BLaER1 (cell line): ENCODE results near the gene HS2ST1.
"Not testable (repeated sequence)": the region's sequence is repeated elsewhere in the genome, so short reads cannot be mapped to it uniquely, and the experiment has no call there.

Experiments used
- H3K27ac ChIP-seq: shearing (Covaris generic); formaldehyde crosslinking; 2 replicates; pipeline ENCODE4 v1.8.1; 2022
- H3K27me3 ChIP-seq: shearing (Covaris generic); formaldehyde crosslinking; 2 replicates; pipeline ENCODE4 v1.8.1; 2022
- H3K36me3 ChIP-seq: shearing (Covaris generic); formaldehyde crosslinking; 2 replicates; pipeline ENCODE4 v1.8.1; 2022
- H3K4me1 ChIP-seq: shearing (Covaris generic); formaldehyde crosslinking; 2 replicates; pipeline ENCODE4 v1.8.1; 2022
- H3K4me2 ChIP-seq: shearing (Covaris generic); formaldehyde crosslinking; 2 replicates; pipeline ENCODE4 v1.8.1; 2022
- H3K4me3 ChIP-seq: shearing (Covaris generic); formaldehyde crosslinking; 2 replicates; pipeline ENCODE4 v1.8.1; 2022
- H3K9ac ChIP-seq: shearing (Covaris generic); formaldehyde crosslinking; 2 replicates; pipeline ENCODE4 v1.8.1; 2022
- H3K9me3 ChIP-seq: shearing (Covaris generic); formaldehyde crosslinking; 2 replicates; pipeline ENCODE4 v1.8.1; 2022
- H4K20me1 ChIP-seq: shearing (Covaris generic); formaldehyde crosslinking; 2 replicates; pipeline ENCODE4 v1.8.1; 2022
- Cebpa-rat ChIP-seq: shearing (Covaris generic); IDR thresholded peaks from 2 replicates; pipeline ENCODE4 v1.8.1; 2022

The HS2ST1 gene

DNA sequence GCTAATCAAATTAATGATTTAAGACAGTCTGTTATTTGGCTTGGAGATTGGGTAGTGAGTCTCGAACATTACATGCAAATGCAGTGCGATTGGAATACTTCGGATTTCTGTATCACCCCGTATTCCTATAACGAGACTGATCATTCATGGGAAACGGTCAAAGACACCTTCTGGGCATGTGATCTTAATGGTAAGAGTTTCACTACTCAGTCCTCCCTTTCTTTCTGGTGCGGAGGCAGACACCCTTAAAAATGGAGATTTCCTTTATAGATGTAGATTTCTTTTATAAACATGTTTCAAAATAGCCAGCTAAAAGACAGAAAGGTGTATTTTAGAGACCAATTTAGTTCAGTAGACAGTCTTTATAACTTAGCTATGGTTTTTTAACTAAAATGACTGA lies 74.4 kb downstream of the HS2ST1 start:
- Histone ChIP-seq H3K27me3 (no peaks in the 10 kb centered on the region), H3K4me2 (no peak overlapping the region), H3K9ac (no peak overlapping the region), H3K27ac (no peak overlapping the region), H3K36me3 (peaks cover 17% of the 10 kb centered on the region), H3K4me3 (no peak overlapping the region), H3K9me3 (no peaks in the 10 kb centered on the region), H3K4me1 (no peaks in the 10 kb centered on the region), H4K20me1 (0 out of 2 replicates have a peak, but pooled peaks cover 11% of the 10 kb centered on the region)
- TF ChIP-seq Cebpa-rat = no peak

DNA sequence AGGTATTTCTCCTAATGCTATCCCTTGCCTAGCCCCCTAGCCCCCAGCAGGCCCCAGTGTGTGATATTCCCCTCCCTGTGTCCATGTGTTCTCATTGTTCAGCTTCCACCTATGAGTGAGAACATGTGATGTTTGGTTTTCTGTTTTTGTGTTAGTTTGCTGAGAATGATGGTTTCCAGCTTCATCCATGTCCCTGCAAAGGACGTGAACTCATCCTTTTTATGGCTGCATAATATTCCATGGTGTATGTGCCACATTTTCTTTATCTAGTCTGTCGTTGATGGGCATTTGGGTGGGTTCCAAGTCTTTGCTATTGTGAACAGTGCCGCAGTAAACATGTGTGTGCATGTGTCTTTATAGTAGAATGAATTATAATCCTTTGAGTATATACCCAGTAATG lies 75.3 kb downstream of the HS2ST1 start:
- H3K27me3 ChIP-seq, H3K4me1 ChIP-seq, H3K4me2 ChIP-seq, H3K4me3 ChIP-seq, H3K27ac ChIP-seq, H3K9ac ChIP-seq, H3K9me3 ChIP-seq: not testable (repeated sequence)
- Histone ChIP-seq H3K36me3 (peaks cover 17% of the 10 kb centered on the region), H4K20me1 (0 out of 2 replicates have a peak, but pooled peaks cover 11% of the 10 kb centered on the region)

DNA sequence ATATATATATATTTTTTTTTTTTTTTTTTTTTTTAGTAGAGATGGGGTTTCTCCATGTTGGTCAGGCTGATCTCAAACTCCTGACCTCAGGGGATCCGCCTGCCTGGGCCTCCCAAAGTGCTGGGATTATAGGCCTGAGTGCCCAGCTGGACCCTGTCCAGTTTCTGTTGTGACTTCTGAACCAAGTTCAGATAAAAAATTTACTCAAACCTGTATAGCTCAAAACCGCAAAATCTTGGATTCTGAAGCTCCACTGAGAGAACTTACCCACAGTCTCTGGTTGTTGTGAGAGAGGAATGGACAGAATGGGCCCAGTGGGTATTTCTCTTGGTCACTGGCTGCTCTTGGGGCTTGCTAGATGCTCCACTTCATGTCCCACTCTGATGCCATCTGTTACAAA lies 76.4 kb downstream of the HS2ST1 start:
- Histone ChIP-seq H3K4me1 (no peaks in the 10 kb centered on the region), H4K20me1 (0 out of 2 replicates have a peak, but pooled peaks cover 11% of the 10 kb centered on the region), H3K9ac (no peak overlapping the region), H3K4me2 (no peak overlapping the region), H3K27me3 (no peaks in the 10 kb centered on the region), H3K9me3 (no peaks in the 10 kb centered on the region), H3K36me3 (peaks cover 17% of the 10 kb centered on the region), H3K27ac (no peak overlapping the region), H3K4me3 (no peak overlapping the region)
- no peak for TF ChIP-seq Cebpa-rat

DNA sequence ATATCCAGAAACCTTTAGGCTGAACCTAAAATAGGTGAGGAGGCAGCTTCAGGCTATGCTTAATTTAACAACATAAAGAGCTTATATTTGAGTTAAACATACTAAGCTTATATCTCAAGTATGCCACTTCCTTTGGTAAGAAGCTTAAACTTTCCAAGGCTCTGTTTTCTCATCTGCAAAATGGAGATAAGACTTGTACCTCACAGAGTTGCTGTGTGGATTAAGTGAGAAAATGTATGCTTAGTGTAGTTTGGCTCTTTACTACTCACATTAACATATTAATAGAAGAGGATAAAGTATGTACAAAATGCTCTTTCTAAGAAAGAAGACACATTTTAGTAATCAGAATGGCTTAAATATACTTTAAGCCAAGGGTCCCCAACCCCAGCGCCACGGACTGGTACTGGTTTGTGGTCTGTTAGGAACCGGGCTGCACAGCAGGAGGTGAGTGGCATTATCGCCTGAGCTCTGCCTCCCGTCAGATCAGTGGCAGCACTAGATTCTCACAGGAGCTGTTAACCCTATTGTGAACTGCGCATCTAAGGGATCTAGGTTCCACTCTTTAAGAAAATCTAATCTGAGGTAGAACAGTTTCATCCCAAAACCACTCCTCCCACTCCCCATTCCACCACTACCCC lies 77.2 kb downstream of the HS2ST1 start:
- Histone ChIP-seq H4K20me1 (0 out of 2 replicates have a peak, but pooled peaks cover 9% of the 10 kb centered on the region), H3K4me2 (no peak overlapping the region), H3K4me3 (no peak overlapping the region), H3K9ac (no peak overlapping the region), H3K36me3 (peaks cover 17% of the 10 kb centered on the region), H3K27ac (no peak overlapping the region), H3K4me1 (no peaks in the 10 kb centered on the region), H3K9me3 (no peaks in the 10 kb centered on the region), H3K27me3 (no peaks in the 10 kb centered on the region)
- no peak for TF ChIP-seq Cebpa-rat

DNA sequence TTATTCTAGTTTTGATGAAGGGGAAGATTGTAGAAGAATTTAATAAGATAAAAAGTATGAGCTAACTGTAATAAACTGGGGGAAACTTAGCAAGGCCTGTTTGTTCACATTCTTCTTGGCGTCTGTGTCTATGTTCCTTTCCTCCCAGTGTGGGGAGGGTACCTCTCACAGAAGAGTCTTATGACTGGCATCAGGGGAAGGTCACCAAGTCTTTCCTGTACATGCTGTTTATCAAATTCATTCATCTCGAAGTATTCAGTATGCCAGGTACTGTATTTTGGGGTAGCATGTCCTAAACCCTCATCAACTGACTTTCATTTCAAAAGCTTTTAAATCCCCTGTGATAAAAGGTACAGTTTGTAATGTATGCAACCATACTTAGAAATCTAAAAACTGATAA lies 78.4 kb downstream of the HS2ST1 start:
- no peak overlapping the region for H3K9ac ChIP-seq
- H4K20me1 ChIP-seq = no peaks in the 10 kb centered on the region
- no peak overlapping the region for H3K4me2 ChIP-seq
- H3K4me3 ChIP-seq = no peak overlapping the region
- H3K27me3 ChIP-seq = no peaks in the 10 kb centered on the region
- no peaks in the 10 kb centered on the region for H3K4me1 ChIP-seq
- H3K36me3 ChIP-seq = peaks cover 17% of the 10 kb centered on the region
- no peak for TF ChIP-seq Cebpa-rat
- H3K27ac ChIP-seq = no peak overlapping the region
- H3K9me3 ChIP-seq = no peaks in the 10 kb centered on the region

DNA sequence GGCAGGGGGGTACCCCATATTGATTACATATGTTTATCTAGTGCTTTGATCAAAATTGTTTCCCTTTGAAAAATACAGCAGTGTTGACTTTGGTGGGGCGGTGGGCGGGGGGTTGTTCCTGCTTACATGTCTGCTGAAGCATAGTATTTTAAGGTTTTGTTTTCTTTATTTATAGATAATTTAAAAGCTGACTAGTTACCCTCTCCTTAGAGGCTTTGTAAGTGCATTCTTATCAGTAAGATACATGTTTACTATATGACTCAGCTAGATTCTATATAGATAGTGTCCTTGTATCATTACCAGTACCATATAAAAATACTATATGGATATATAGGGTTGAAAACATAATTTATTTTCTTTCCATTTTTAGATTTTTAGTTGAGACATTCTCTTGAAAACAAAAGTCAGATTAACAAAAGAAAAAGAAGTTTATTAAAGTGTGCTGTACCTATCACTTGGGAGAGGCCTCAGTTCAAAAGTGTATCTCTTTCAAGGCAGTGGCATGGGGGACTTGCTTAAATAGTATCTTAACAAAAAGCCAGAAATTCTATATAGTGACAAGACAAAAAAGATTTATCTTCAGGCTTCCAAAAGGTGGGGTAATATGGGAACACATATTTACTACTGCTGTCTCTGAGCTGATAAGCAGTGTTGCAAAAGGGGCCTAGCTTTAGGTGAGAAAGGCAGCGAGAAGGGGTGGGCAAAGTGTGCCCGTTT lies 79.0 kb downstream of the HS2ST1 start:
- no peaks in the 10 kb centered on the region for H3K9me3 ChIP-seq
- H3K27ac ChIP-seq = no peak overlapping the region
- H3K36me3 ChIP-seq = peaks cover 14% of the 10 kb centered on the region
- no peak overlapping the region for H3K4me2 ChIP-seq
- H3K9ac ChIP-seq = no peak overlapping the region
- TF ChIP-seq Cebpa-rat = no peak
- no peaks in the 10 kb centered on the region for H3K27me3 ChIP-seq
- no peak overlapping the region for H3K4me3 ChIP-seq
- no peaks in the 10 kb centered on the region for H4K20me1 ChIP-seq
- H3K4me1 ChIP-seq = no peaks in the 10 kb centered on the region

DNA sequence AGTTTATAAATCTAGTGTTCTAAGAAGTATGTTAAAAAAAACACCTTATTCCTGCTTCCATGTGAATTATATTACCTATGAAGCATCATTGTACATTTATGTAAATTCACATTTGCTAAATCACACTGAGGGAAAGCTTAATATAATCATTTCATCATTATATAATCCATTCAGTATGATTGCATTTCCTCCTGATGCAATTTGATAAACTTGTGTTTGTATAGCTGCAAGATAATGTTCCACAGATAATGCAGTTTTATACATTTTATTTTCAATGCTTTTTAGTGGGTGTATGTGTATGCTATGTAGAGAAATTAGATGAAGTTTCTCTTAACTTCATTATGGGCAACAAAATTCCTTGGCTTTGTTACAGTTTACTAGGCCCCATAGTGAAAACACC lies 79.6 kb downstream of the HS2ST1 start:
- Histone ChIP-seq H3K9me3 (no peaks in the 10 kb centered on the region), H3K27ac (no peak overlapping the region), H4K20me1 (no peaks in the 10 kb centered on the region), H3K4me3 (no peak overlapping the region), H3K27me3 (no peaks in the 10 kb centered on the region), H3K9ac (no peak overlapping the region), H3K4me2 (no peak overlapping the region), H3K36me3 (peaks cover 13% of the 10 kb centered on the region), H3K4me1 (no peaks in the 10 kb centered on the region)
- TF ChIP-seq Cebpa-rat = no peak

DNA sequence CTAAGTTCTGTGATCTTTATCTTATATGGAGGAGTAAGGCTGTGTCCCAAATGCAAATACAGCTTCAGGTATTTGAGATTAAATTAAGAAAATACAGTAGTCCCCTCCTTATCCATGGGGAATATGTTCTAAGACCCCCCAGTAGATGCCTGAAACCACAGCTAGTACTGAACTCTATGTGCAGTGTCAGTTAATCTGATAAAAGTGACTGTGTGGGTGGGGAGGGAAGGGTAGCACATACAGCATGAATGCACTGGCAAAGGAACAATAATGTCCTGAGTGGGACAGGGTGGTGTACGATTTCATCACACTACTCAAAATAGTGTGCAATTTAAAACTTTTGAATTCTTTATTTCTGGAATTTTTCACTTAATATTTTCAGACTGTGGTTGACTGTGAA lies 83.1 kb downstream of the HS2ST1 start:
- no peak overlapping the region for H3K27ac ChIP-seq
- no peak for TF ChIP-seq Cebpa-rat
- peaks cover 7% of the 10 kb centered on the region; the same call in 1 of the 2 replicates for H3K9me3 ChIP-seq
- no peak overlapping the region for H3K4me3 ChIP-seq
- no peaks in the 10 kb centered on the region for H4K20me1 ChIP-seq
- no peak overlapping the region for H3K9ac ChIP-seq
- peaks cover 9% of the 10 kb centered on the region for H3K36me3 ChIP-seq
- H3K27me3 ChIP-seq = no peaks in the 10 kb centered on the region
- H3K4me2 ChIP-seq = no peak overlapping the region
- H3K4me1 ChIP-seq = no peaks in the 10 kb centered on the region

DNA sequence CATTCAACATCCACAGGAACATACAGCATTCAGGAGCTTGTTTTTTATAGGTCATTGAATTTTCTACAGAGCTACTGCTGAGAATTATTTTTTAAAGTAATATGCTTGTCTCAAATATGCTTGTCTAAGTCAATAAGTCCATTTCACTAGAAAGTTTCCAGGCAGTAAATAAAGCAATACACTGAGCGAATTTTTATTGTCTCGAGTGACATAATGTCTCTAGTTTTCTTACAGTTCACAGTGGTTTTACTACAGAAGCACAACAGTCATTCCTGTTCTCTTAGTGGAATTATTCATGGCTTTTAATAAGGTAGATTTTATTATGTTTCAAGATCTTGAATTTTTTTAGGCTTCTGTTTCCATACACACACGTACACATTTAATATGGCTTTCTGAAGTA lies 83.8 kb downstream of the HS2ST1 start:
- TF ChIP-seq Cebpa-rat = no peak
- no peaks in the 10 kb centered on the region for H3K4me1 ChIP-seq
- H3K4me2 ChIP-seq = no peak overlapping the region
- no peak overlapping the region for H3K27ac ChIP-seq
- H3K9ac ChIP-seq = no peak overlapping the region
- no peak overlapping the region for H3K4me3 ChIP-seq
- H4K20me1 ChIP-seq = no peaks in the 10 kb centered on the region
- H3K27me3 ChIP-seq = no peaks in the 10 kb centered on the region
- H3K9me3 ChIP-seq = peaks cover 7% of the 10 kb centered on the region; the same call in 1 of the 2 replicates
- H3K36me3 ChIP-seq = peaks cover 5% of the 10 kb centered on the region; the same call in 1 of the 2 replicates

DNA sequence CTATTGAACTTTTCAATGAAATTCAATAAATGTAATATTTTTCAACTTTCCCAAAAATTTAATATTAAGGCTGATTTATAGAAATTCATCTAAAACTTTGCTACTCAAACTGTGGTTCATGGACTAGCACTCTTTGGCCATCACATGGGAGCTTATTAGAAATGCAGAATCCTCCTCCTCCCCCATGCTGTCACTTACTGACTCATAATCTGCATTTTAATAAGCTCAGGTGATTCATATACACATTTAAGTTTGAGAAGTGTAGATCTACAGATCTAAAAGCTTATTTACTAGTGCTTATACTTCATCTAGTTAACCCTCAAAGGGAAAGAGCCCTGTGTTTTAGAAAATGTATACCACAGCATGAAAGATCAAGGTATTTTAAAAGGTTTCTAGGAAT lies 84.3 kb downstream of the HS2ST1 start:
- peaks cover 5% of the 10 kb centered on the region; the same call in 1 of the 2 replicates for H3K36me3 ChIP-seq
- no peak for TF ChIP-seq Cebpa-rat
- no peak overlapping the region for H3K4me3 ChIP-seq
- no peaks in the 10 kb centered on the region for H4K20me1 ChIP-seq
- no peak overlapping the region for H3K27ac ChIP-seq
- no peaks in the 10 kb centered on the region for H3K27me3 ChIP-seq
- no peak overlapping the region for H3K9ac ChIP-seq
- no peak overlapping the region for H3K4me2 ChIP-seq
- H3K9me3 ChIP-seq = peaks cover 7% of the 10 kb centered on the region; the same call in 1 of the 2 replicates
- no peaks in the 10 kb centered on the region for H3K4me1 ChIP-seq
